ENCODE data around the gene LIN37. TPM values are rescaled to one million over a fixed set of nuclear protein-coding genes. Genes with fewer than 3 reads are reported as not detected.

Gene LIN37
- total RNA-seq, 4 donors from 2014 or later = 11.6 to 18.3 (median 15.6) TPM

DNA sequence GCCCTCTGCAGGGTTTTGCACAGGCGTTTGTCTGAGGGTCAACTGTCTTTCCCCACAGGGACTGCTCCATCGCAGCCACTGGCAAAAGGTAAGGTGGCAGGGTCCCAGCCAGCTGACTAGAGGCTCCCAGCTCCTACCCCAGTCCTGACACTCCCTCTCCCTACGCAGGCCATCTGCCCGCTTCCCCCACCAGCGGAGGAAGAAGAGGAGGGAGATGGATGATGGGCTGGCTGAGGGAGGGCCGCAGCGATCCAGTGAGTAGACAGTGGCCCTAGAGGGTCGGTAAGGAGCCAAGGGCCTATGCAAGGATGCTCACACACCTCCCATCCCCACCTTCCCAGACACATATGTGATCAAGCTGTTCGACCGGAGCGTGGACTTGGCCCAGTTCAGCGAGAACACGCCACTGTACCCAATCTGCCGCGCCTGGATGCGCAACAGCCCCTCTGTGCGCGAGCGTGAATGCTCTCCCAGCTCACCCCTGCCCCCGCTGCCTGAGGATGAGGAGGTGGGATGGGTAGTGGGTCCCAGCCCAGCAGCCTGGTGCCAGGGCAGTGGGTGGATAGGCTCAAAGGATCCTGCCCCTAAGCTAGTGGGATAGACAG lies 4.5 kb downstream of the LIN37 start:
- Histone ChIP-seq H3K36me3 (peaks cover 26 to 33% (median 30%) of the 10 kb centered on the region in 4 donors), H3K27me3 (no peaks in the 10 kb centered on the region), H3K9me3 (no peaks in the 10 kb centered on the region), H3K4me1 (peaks cover 37 to 75% (median 61%) of the 10 kb centered on the region in 4 donors), H3K27ac (replicated peaks in 1 of 4) (peak overlapping the region; percentile 93 to 99 (median 98)), H3K4me3 (no peak overlapping the region)
- TF ChIP-seq, protein P1, sequence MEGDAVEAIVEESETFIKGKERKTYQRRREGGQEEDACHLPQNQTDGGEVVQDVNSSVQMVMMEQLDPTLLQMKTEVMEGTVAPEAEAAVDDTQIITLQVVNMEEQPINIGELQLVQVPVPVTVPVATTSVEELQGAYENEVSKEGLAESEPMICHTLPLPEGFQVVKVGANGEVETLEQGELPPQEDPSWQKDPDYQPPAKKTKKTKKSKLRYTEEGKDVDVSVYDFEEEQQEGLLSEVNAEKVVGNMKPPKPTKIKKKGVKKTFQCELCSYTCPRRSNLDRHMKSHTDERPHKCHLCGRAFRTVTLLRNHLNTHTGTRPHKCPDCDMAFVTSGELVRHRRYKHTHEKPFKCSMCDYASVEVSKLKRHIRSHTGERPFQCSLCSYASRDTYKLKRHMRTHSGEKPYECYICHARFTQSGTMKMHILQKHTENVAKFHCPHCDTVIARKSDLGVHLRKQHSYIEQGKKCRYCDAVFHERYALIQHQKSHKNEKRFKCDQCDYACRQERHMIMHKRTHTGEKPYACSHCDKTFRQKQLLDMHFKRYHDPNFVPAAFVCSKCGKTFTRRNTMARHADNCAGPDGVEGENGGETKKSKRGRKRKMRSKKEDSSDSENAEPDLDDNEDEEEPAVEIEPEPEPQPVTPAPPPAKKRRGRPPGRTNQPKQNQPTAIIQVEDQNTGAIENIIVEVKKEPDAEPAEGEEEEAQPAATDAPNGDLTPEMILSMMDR (IDR thresholded peaks at IDR 0.05) = no peak
- no peak for TF ChIP-seq POLR2AphosphoS5 (IDR thresholded peaks at IDR 0.05)
- no peak for TF ChIP-seq POLR2A (IDR thresholded peaks at IDR 0.05; ENCODE audit: low read depth)
- no peak for TF ChIP-seq EP300 (IDR thresholded peaks at IDR 0.05)
- intact Hi-C loops (cut with DNase I) = no loop called here
- WGBS = 94% methylated on average over 20 of the region's 20 CpGs
- no peak for DNase-seq (ENCODE audit: extremely low spot score)

DNA sequence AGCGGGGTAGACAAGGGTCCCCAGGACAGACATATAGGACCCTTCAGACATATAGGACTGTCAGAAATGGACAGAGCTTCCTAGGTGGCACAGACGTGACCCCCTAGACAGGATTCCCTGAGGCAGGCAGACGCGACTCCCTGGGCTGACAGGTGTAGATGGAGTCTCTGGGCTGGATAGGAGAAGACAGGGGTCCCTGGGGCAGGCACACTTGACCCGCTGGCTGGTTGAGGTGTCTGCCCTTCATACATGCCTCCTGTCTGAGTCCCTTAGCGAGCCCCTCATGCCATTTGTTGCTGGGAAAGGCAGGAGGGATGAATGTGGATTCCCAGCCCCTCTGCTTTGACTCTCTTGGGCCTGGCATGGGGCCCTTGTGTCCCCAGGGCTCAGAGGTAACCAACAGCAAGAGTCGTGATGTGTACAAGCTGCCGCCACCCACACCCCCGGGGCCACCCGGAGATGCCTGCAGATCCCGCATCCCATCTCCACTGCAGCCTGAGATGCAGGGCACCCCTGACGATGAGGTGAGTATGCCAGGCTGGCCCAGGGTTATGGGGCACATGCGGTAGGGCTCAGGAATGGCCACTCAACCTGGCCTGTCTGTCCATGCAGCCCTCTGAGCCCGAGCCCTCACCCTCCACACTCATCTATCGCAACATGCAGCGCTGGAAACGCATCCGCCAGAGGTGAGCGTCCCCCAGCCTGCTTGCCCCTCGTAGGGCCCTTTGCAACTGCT lies 5.4 kb downstream of the LIN37 start:
- H3K27me3 ChIP-seq = no peaks in the 10 kb centered on the region
- peak overlapping the region; percentile 93 to 99 (median 98) for H3K27ac ChIP-seq (replicated peaks in 1 of 4)
- no peak overlapping the region for H3K4me3 ChIP-seq
- H3K4me1 ChIP-seq = peaks cover 40 to 74% (median 62%) of the 10 kb centered on the region in 4 donors
- TF ChIP-seq, protein P1 (IDR thresholded peaks at IDR 0.05) = no peak
- TF ChIP-seq POLR2AphosphoS5 (IDR thresholded peaks at IDR 0.05) (no peak), POLR2A (IDR thresholded peaks at IDR 0.05; ENCODE audit: low read depth) (no peak), EP300 (IDR thresholded peaks at IDR 0.05) (no peak)
- no peak for DNase-seq (ENCODE audit: extremely low spot score)
- WGBS = 84% methylated on average over 9 of the region's 20 CpGs
- intact Hi-C loops (cut with DNase I) = no loop called here
- no peaks in the 10 kb centered on the region for H3K9me3 ChIP-seq
- peaks cover 26 to 33% (median 30%) of the 10 kb centered on the region in 4 donors for H3K36me3 ChIP-seq

DNA sequence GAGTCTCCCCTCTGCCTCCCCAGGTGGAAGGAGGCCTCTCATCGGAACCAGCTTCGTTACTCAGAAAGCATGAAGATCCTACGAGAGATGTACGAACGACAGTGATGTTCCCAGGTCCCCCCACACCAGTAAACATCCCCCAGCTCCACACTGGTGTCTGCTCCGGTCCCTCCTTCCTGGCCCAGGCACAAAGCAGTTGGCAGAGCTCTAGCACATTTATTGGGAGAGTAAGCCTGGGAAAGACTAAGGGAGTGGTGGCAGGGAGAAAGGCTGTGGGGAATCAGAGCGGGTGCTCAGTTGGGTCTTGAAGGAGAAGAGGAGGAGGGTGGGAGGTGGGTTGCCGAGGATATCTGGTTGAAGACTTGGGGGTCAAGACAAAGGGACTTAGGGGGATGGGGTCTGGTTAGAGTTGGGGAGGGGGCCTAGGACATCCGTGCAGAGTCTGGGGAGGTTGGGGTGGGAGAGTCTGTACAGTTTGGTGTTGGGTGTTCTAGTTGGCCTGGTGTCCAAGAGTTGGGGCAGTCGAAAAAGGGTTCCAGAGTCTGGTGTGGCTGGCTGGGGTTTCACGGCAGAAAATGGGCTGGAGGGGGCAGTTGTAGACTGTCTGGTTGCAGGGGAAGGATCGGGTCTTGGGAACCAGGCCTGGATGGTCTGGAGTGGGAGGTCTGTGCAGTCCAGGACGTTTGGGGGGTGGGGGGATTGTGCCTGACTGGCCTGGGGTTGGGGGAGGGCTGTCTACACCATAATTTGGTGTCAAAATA lies 6.2 kb downstream of the LIN37 start:
- H3K9me3 ChIP-seq = no peaks in the 10 kb centered on the region
- H3K4me3 ChIP-seq = peak overlapping the region; percentile 80 to 95 (median 89)
- TF ChIP-seq POLR2AphosphoS5 (IDR thresholded peaks at IDR 0.05) = no peak
- no peak for TF ChIP-seq POLR2A (IDR thresholded peaks at IDR 0.05; ENCODE audit: low read depth)
- no peaks in the 10 kb centered on the region for H3K27me3 ChIP-seq
- WGBS = 76% methylated on average over 13 of the region's 13 CpGs
- H3K27ac ChIP-seq (replicated peaks in 1 of 4) = peak overlapping the region; percentile 93 to 99 (median 98)
- intact Hi-C loops (cut with DNase I) = no loop called here
- peaks cover 36 to 74% (median 62%) of the 10 kb centered on the region in 4 donors for H3K4me1 ChIP-seq
- DNase-seq (ENCODE audit: extremely low spot score) = no peak
- H3K36me3 ChIP-seq = peaks cover 26 to 33% (median 30%) of the 10 kb centered on the region in 4 donors

DNA sequence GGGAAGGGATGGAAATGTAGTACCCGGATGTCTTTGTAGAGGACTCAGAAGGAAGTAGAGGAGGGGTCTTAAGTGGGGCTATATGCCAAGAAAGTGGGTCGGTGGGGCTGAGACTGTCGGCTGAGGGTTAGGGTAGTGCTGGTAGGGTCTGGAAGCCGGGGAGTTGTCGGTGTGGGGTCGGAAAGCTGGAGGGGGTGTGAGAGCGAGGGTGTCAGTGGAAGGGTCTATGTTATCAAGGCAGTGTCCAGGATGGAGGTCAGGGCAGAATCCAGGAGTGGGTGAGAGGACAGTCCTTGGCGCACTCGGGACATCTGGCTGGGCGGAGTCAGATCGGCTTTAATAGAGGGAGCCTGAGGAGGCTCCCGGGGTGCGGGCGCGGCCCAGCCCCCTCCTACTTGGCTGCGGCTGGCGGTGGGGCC lies 6.8 kb downstream of the LIN37 start:
- TF ChIP-seq POLR2A (IDR thresholded peaks at IDR 0.05; ENCODE audit: low read depth) = no peak
- TF ChIP-seq POLR2AphosphoS5 (IDR thresholded peaks at IDR 0.05) = no peak
- TF ChIP-seq, protein P1 (IDR thresholded peaks at IDR 0.05) = no peak
- no peak for TF ChIP-seq EP300 (IDR thresholded peaks at IDR 0.05)
- Histone ChIP-seq H3K27ac (replicated peaks in 1 of 4) (peak overlapping the region; percentile 93 to 99 (median 98)), H3K36me3 (peaks cover 26 to 36% (median 31%) of the 10 kb centered on the region in 4 donors), H3K4me3 (peak overlapping the region; percentile 80 to 95 (median 89)), H3K9me3 (no peaks in the 10 kb centered on the region), H3K4me1 (peaks cover 31 to 73% (median 61%) of the 10 kb centered on the region in 4 donors), H3K27me3 (no peaks in the 10 kb centered on the region)
- intact Hi-C loops (cut with DNase I) = no loop called here
- no peak for DNase-seq (ENCODE audit: extremely low spot score)
- 23% methylated on average over 16 of the region's 17 CpGs for whole genome bisulfite sequencing

Data from esophagus muscularis mucosa (tissue), 4 donors.